ENCODE results near the gene DUSP22.

DUSP22 gene

GRCh38 chr6:310671-311070 is 18.4 kb downstream of the DUSP22 start:
- ATAC-seq: no peak
- TF ChIP-seq CSRNP3 (CRISPR knock-in tag; IDR thresholded peaks at IDR 0.05) (no peak), ZNF8 (CRISPR knock-in tag; IDR thresholded peaks at IDR 0.05) (no peak), ESRRG (CRISPR knock-in tag; IDR thresholded peaks at IDR 0.05) (no peak), TOX (CRISPR knock-in tag; IDR thresholded peaks at IDR 0.05; ENCODE audit: borderline replicate concordance) (no peak), ZNF70 (CRISPR knock-in tag; IDR thresholded peaks at IDR 0.05) (no peak), PATZ1 (CRISPR knock-in tag; IDR thresholded peaks at IDR 0.05; ENCODE audit: borderline replicate concordance) (no peak), CSDC2 (CRISPR knock-in tag; IDR thresholded peaks at IDR 0.05) (no peak), ZFP3 (CRISPR knock-in tag; IDR thresholded peaks at IDR 0.05) (no peak), ZFP30 (CRISPR knock-in tag; IDR thresholded peaks at IDR 0.05) (no peak), ARNTL (CRISPR knock-in tag; IDR thresholded peaks at IDR 0.05; ENCODE audit: borderline replicate concordance, low read depth) (no peak), ZC3H10 (CRISPR knock-in tag; IDR thresholded peaks at IDR 0.05) (no peak), SNAI2 (CRISPR knock-in tag; IDR thresholded peaks at IDR 0.05) (no peak), TCF4 (CRISPR knock-in tag; IDR thresholded peaks at IDR 0.05; ENCODE audit: borderline replicate concordance) (no peak), PPARA (CRISPR knock-in tag; IDR thresholded peaks at IDR 0.05; ENCODE audit: borderline replicate concordance) (no peak), CREB5 (CRISPR knock-in tag; IDR thresholded peaks at IDR 0.05; ENCODE audit: low read depth) (no peak), GLIS3 (CRISPR knock-in tag; IDR thresholded peaks at IDR 0.05) (no peak), TSHZ2 (CRISPR knock-in tag; IDR thresholded peaks at IDR 0.05) (no peak), OSR1 (CRISPR knock-in tag; IDR thresholded peaks at IDR 0.05) (no peak), RARB (CRISPR knock-in tag; IDR thresholded peaks at IDR 0.05) (no peak), POU6F1 (CRISPR knock-in tag; IDR thresholded peaks at IDR 0.05; ENCODE audit: borderline replicate concordance, low read depth) (no peak)

GRCh38 chr6:311679-312220 is 19.5 kb downstream of the DUSP22 start:
- ATAC-seq: no peak
- TF ChIP-seq CSRNP3 (CRISPR knock-in tag; IDR thresholded peaks at IDR 0.05) (no peak), CREB5 (CRISPR knock-in tag; IDR thresholded peaks at IDR 0.05; ENCODE audit: low read depth) (no peak), ZFP30 (CRISPR knock-in tag; IDR thresholded peaks at IDR 0.05) (no peak), PPARA (CRISPR knock-in tag; IDR thresholded peaks at IDR 0.05; ENCODE audit: borderline replicate concordance) (no peak), ZFP3 (CRISPR knock-in tag; IDR thresholded peaks at IDR 0.05) (no peak), ESRRG (CRISPR knock-in tag; IDR thresholded peaks at IDR 0.05) (no peak), RARB (CRISPR knock-in tag; IDR thresholded peaks at IDR 0.05) (no peak), TSHZ2 (CRISPR knock-in tag; IDR thresholded peaks at IDR 0.05) (no peak), ARNTL (CRISPR knock-in tag; IDR thresholded peaks at IDR 0.05; ENCODE audit: borderline replicate concordance, low read depth) (no peak), TCF4 (CRISPR knock-in tag; IDR thresholded peaks at IDR 0.05; ENCODE audit: borderline replicate concordance) (no peak), OSR1 (CRISPR knock-in tag; IDR thresholded peaks at IDR 0.05) (no peak), CSDC2 (CRISPR knock-in tag; IDR thresholded peaks at IDR 0.05) (no peak), GLIS3 (CRISPR knock-in tag; IDR thresholded peaks at IDR 0.05) (no peak), ISL1 (CRISPR knock-in tag; IDR thresholded peaks at IDR 0.05) (no peak), ZNF70 (CRISPR knock-in tag; IDR thresholded peaks at IDR 0.05) (no peak), BACH2 (CRISPR knock-in tag; IDR thresholded peaks at IDR 0.05; ENCODE audit: borderline replicate concordance) (no peak)
